Skeletal muscle tissue (tissue), 4 donors: Measurements from ENCODE around the gene SLC27A2. TPM values are rescaled to one million over a fixed set of nuclear protein-coding genes. Genes with fewer than 3 reads are reported as not detected.

Experiments used
- H3K27ac ChIP-seq: one replicate; pipeline ENCODE4 v1.7.0; 2013; ENCODE audit warnings: mild to moderate bottlenecking, low read depth, low read length, inconsistent platforms
- H3K27me3 ChIP-seq, 3 donors: one replicate each; pipeline ENCODE4 v1.7.0; 2013; ENCODE audit warnings: low read length in 3 of 3; ENCODE audit not compliant: control insufficient read depth in 3 of 3, insufficient read depth in 3 of 3
- H3K36me3 ChIP-seq, 3 donors: one replicate each; pipeline ENCODE4 v1.7.0; 2013; ENCODE audit warnings: low read length in 3 of 3; ENCODE audit not compliant: control insufficient read depth in 3 of 3, insufficient read depth in 3 of 3
- H3K4me1 ChIP-seq, 3 donors: one replicate each; pipeline ENCODE4 v1.7.0; 2013; ENCODE audit warnings: low read length in 3 of 3, mild to moderate bottlenecking in 3 of 3; ENCODE audit not compliant: control insufficient read depth in 3 of 3, insufficient read depth in 3 of 3
- H3K4me3 ChIP-seq, 3 donors: one replicate each; pipeline ENCODE4 v1.7.0; 2013; ENCODE audit warnings: low read length in 3 of 3
- H3K9ac ChIP-seq, 3 donors: one replicate each; pipeline ENCODE4 v1.7.0; 2013; ENCODE audit warnings: low read length in 3 of 3, mild to moderate bottlenecking in 3 of 3, moderate library complexity in 2 of 3, low read depth in 1 of 3
- H3K9me3 ChIP-seq, 3 donors: one replicate each; pipeline ENCODE4 v1.7.0; 2013; ENCODE audit warnings: low read length in 3 of 3; ENCODE audit not compliant: control insufficient read depth in 3 of 3
- total RNA-seq: library from RNA; depleted of rRNA; stranded (reverse); fragments of >200 nt; gene quantifications from one replicate; pipeline ENCODE4 v1.2.3, GENCODE V29; 2014
- donor health status: Osteomylitis.

SLC27A2 gene
- total RNA-seq, 1 donor from 2014 or later: under 0.01 TPM

DNA sequence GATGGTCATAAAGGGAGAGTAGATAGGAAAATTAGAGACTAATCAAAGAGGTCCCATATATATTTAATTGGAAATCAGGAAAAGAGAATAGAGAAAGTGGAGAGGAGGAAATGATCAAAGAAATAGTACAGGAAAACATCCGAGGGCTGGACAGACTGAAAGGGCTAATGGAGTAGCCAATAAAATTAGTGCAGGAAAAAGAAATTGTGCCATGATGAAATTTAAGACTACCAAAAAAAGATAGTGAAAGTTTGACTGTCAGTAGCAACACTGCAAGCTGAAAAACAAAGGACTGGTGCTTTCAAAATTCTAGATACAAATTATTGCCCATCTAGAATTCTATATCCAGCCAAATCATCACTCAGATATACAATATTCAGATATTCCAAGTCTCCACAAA lies 36.3 kb downstream of the SLC27A2 start:
- no peaks in the 10 kb centered on the region for H3K27me3 ChIP-seq
- no peaks in the 10 kb centered on the region for H3K9me3 ChIP-seq
- H3K4me1 ChIP-seq: no peaks in the 10 kb centered on the region
- no peaks in the 10 kb centered on the region for H3K36me3 ChIP-seq
- no peak overlapping the region for H3K4me3 ChIP-seq
- H3K27ac ChIP-seq: no peak overlapping the region
- H3K9ac ChIP-seq: no peak overlapping the region

DNA sequence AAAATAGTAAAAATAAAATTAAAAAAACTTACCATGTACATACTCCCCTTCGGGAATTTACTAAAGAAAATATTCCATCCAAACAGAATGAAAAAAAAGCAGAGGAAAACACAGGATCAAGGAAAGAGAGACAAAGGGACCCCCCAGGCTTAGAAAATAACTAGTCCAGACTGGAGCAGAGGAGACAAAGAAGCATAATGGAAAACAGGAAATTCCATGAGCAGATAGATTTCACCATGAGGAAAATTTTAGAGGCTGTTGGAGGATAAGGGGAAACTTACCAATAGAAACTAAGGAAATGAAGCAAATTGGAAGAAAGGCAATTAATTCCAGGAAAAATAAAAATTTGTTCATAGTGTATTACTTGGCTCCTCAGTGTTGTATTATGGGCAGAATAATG lies 36.7 kb downstream of the SLC27A2 start:
- H3K27ac ChIP-seq: no peak overlapping the region
- no peak overlapping the region for H3K9ac ChIP-seq
- H3K9me3 ChIP-seq: no peaks in the 10 kb centered on the region
- H3K27me3 ChIP-seq: peaks cover 0 to under 1% (median 0%) of the 10 kb centered on the region in 3 donors
- no peaks in the 10 kb centered on the region for H3K4me1 ChIP-seq
- no peak overlapping the region for H3K4me3 ChIP-seq
- no peaks in the 10 kb centered on the region for H3K36me3 ChIP-seq

GRCh38 chr15:50219820-50220219 lies 37.8 kb downstream of the SLC27A2 start:
- H3K4me1 ChIP-seq: no peaks in the 10 kb centered on the region
- no peak overlapping the region for H3K4me3 ChIP-seq
- H3K27ac ChIP-seq: no peak overlapping the region
- peaks cover 0 to 2% (median 0%) of the 10 kb centered on the region in 3 donors for H3K27me3 ChIP-seq
- H3K9me3 ChIP-seq: no peaks in the 10 kb centered on the region
- no peak overlapping the region for H3K9ac ChIP-seq
- H3K36me3 ChIP-seq: no peaks in the 10 kb centered on the region

- Histone ChIP-seq H3K9ac (no peak overlapping the region), H3K27me3 (peaks cover 0 to 2% (median 0%) of the 10 kb centered on the region in 3 donors), H3K36me3 (no peaks in the 10 kb centered on the region), H3K4me1 (no peaks in the 10 kb centered on the region), H3K4me3 (no peak overlapping the region), H3K9me3 (no peaks in the 10 kb centered on the region), H3K27ac (no peak overlapping the region)
Observed at GRCh38 chr15:50222181-50222580, 40.2 kb downstream of the SLC27A2 start.

GRCh38 chr15:50224606-50225005 lies 42.6 kb downstream of the SLC27A2 start:
- no peak overlapping the region for H3K4me3 ChIP-seq
- H3K9me3 ChIP-seq: no peaks in the 10 kb centered on the region
- no peak overlapping the region for H3K9ac ChIP-seq
- no peaks in the 10 kb centered on the region for H3K4me1 ChIP-seq
- H3K27me3 ChIP-seq: peaks cover 0 to 2% (median 0%) of the 10 kb centered on the region in 3 donors
- no peak overlapping the region for H3K27ac ChIP-seq
- no peaks in the 10 kb centered on the region for H3K36me3 ChIP-seq

DNA sequence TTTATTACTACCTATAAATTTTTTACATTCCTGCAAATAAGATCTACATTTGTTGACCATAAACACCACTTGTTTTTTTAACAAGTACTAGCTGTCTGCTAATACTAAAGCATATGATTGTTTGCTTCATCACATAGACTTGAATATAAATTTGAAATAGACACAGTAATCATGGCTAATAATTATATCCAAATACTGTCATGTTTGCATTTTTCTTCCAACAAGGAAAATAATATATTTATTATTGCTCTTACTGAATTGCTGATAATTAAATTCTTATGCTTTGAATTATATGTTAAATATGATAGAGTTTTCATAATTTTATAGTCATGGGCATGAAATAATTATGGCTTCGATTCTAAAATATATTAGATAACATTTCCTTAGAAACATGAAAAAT lies 43.1 kb downstream of the SLC27A2 start:
- no peak overlapping the region for H3K4me3 ChIP-seq
- H3K4me1 ChIP-seq: no peaks in the 10 kb centered on the region
- H3K9me3 ChIP-seq: no peaks in the 10 kb centered on the region
- no peak overlapping the region for H3K27ac ChIP-seq
- H3K9ac ChIP-seq: no peak overlapping the region
- H3K27me3 ChIP-seq: peaks cover 0 to 2% (median 0%) of the 10 kb centered on the region in 3 donors
- no peaks in the 10 kb centered on the region for H3K36me3 ChIP-seq

DNA sequence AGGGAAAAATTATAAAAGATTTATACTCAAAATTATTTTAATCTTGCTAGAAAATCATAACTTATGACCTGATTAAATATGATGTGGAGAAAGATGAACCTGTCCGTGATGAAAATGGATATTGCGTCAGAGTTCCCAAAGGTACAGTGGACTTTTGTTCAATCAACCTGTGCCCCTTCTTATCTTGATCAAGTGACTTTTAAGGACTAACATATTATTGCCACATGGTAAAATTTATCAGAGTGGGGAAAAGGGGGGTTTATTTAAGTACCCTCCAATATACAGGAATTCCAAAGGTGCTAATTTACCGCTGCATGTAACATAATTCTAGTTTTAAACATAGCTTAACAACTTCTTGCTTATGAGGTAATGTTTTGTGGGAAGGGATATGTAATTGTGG lies 43.9 kb downstream of the SLC27A2 start:
- Histone ChIP-seq H3K27me3 (peaks cover 0 to 2% (median 0%) of the 10 kb centered on the region in 3 donors), H3K9me3 (no peaks in the 10 kb centered on the region), H3K4me1 (no peaks in the 10 kb centered on the region), H3K4me3 (no peak overlapping the region), H3K27ac (no peak overlapping the region), H3K9ac (no peak overlapping the region), H3K36me3 (no peaks in the 10 kb centered on the region)

GRCh38 chr15:50227076-50227475 lies 45.1 kb downstream of the SLC27A2 start:
- H3K27ac ChIP-seq: no peak overlapping the region
- peaks cover 0 to 2% (median 0%) of the 10 kb centered on the region in 3 donors for H3K27me3 ChIP-seq
- H3K4me1 ChIP-seq: no peaks in the 10 kb centered on the region
- H3K9me3 ChIP-seq: no peaks in the 10 kb centered on the region
- no peak overlapping the region for H3K4me3 ChIP-seq
- H3K36me3 ChIP-seq: no peaks in the 10 kb centered on the region
- no peak overlapping the region for H3K9ac ChIP-seq

- Histone ChIP-seq H3K27me3 (no peaks in the 10 kb centered on the region), H3K27ac (no peak overlapping the region), H3K9ac (no peak overlapping the region), H3K4me3 (no peak overlapping the region), H3K9me3 (no peaks in the 10 kb centered on the region), H3K4me1 (no peaks in the 10 kb centered on the region), H3K36me3 (no peaks in the 10 kb centered on the region)
Observed at GRCh38 chr15:50228866-50229265, 46.9 kb downstream of the SLC27A2 start.

DNA sequence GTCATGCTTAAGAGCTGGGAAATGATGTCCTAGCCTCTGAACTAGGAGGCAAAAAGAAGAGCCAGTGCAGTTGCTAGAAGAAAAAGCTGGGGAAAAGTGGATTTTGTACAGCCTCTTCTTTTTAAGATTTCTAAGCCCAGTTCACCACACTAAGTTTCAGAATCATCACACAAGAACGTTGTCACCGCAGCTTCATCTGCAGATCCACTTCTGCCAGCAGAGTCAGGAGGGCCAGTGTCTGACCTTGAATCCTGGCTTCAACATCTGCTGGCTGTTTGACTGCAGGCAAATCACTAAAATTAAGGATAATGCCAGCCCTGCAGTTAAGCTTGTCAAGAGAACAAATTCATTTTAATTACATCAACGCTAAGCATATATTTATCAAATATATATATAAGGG lies 47.3 kb downstream of the SLC27A2 start:
- Histone ChIP-seq H3K27me3 (no peaks in the 10 kb centered on the region), H3K4me1 (no peaks in the 10 kb centered on the region), H3K4me3 (no peak overlapping the region), H3K27ac (no peak overlapping the region), H3K36me3 (no peaks in the 10 kb centered on the region), H3K9me3 (no peaks in the 10 kb centered on the region), H3K9ac (no peak overlapping the region)

DNA sequence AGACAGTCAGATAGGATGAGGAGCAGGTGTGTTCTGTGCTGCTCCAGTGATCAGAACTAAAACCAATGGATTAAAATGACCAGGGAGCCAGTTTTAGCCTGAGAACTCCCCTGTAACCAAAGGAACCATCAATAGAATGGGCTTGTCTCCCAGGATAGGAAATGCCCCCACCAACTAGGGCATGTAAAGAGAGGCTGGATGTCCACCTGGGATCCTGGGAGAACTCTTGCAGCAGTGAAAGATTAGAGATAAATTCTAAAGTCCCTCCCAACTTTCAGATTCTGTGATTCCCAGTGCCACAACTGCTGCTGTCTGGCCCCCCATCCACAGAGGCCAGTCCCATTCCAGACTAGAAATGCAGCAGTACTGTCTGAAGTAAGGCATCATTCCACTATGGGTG lies 49.8 kb downstream of the SLC27A2 start:
- Histone ChIP-seq H3K27me3 (no peaks in the 10 kb centered on the region), H3K27ac (no peak overlapping the region), H3K9ac (no peak overlapping the region), H3K4me1 (no peaks in the 10 kb centered on the region), H3K4me3 (no peak overlapping the region), H3K9me3 (no peaks in the 10 kb centered on the region), H3K36me3 (no peaks in the 10 kb centered on the region)
